K562 (cell line): Measurements from ENCODE around the gene GDF2. TPM values are rescaled to one million over a fixed set of nuclear protein-coding genes. Genes with fewer than 3 reads are reported as not detected.
A peak's percentile ranks its signal among the peaks of the same experiment; 100 is the strongest.

ENCODE experiments used
- ATAC-seq: fragments of 200-7000 bp; cut with Tn5 transposase; 3 replicates; pipeline ENCODE4 v1.9.1; 2020; ENCODE audit warnings: moderate library complexity
- BruUV-seq: library from RNA; stranded (reverse); fragments of 400-500 nt; replicated peaks from 2 replicates; lab custom pipeline; 2021; lab: Mats Ljungman, UMichigan
- CTCF ChIA-PET: fragments of 300-600 bp; formaldehyde crosslinking; extraction: SDS; loops from one replicate; lab custom pipeline; 2021; ENCODE audit warnings: low intra/inter-chr PET ratio; lab: Yijun Ruan, JAX
- POLR2A ChIA-PET: fragments of 300-600, 350-650 bp; sonication (Branson Sonifier 250); formaldehyde crosslinking; extraction: SDS; loops from one replicate; lab custom pipeline; 2021; ENCODE audit warnings: antibody characterized with exemption, inconsistent platforms; lab: Yijun Ruan, JAX
- DNase-seq, 4 experiments: peaks; one replicate each; pipeline versions ENCODE4 v3.0.0 to v3.0.0-alpha.2; 2011 to 2018; ENCODE audit warnings: low spot score in 3 of 4, mixed read lengths in 3 of 4; ENCODE audit errors: extremely low read depth in 1 of 4
- FAIRE-seq: peaks from 2 replicates; lab custom pipeline; 2011; peaks lifted over from hg19 to GRCh38; lab: Jason Lieb, UNC
- H2AFZ ChIP-seq: 2 replicates; pipeline ENCODE4 v1.6.0; 2011; ENCODE audit warnings: low read depth, low read length, control low read depth, inconsistent platforms
- H3K27ac ChIP-seq: fragments of 200-600 bp; 3 replicates; pipeline ENCODE4 v1.8.0; 2011; ENCODE audit warnings: low read depth, mild to moderate bottlenecking, control low read depth, inconsistent platforms, low read length, moderate library complexity, mixed read lengths; ENCODE audit errors: extremely low read depth
- H3K27me3 ChIP-seq, 2 experiments: fragments of 300-600 bp in 1 of 2; 2 replicates in 1 of 2; 3 replicates in 1 of 2; pipeline versions ENCODE4 v1.6.0 to v1.8.0; 2011; ENCODE audit warnings: inconsistent platforms in 2 of 2, low read length in 2 of 2, mild to moderate bottlenecking in 1 of 2, mixed read lengths in 1 of 2, moderate library complexity in 1 of 2; ENCODE audit not compliant: control insufficient read depth in 2 of 2, insufficient read depth in 2 of 2
- H3K36me3 ChIP-seq: fragments of 300-600 bp; 3 replicates; pipeline ENCODE4 v1.8.0; 2011; ENCODE audit warnings: mild to moderate bottlenecking, low read length, inconsistent platforms; ENCODE audit not compliant: control insufficient read depth, insufficient read depth
- H3K4me1 ChIP-seq, 2 experiments: fragments of 200-600 bp in 1 of 2; replicated peaks in 1 of 2; 2 replicates in 1 of 2; 3 replicates in 1 of 2; pipeline versions ENCODE4 v1.5.1 to v1.8.0; 2011; ENCODE audit warnings: inconsistent platforms in 2 of 2, low read length in 2 of 2, mild to moderate bottlenecking in 1 of 2, mixed read lengths in 1 of 2, moderate library complexity in 1 of 2; ENCODE audit not compliant: control insufficient read depth in 2 of 2, insufficient read depth in 2 of 2
- H3K4me2 ChIP-seq: 2 replicates; pipeline ENCODE4 v1.6.1; 2011; ENCODE audit warnings: low read length, control low read depth, inconsistent platforms, mixed read lengths; ENCODE audit not compliant: insufficient read depth
- H3K4me3 ChIP-seq: fragments of 200-600 bp; sonication (generic), shearing (Covaris generic); 2 replicates; pipeline ENCODE4 v1.5.1; 2016; ENCODE audit warnings: control low read depth, inconsistent platforms
- H3K79me2 ChIP-seq: fragments of 200-600 bp; 3 replicates; pipeline ENCODE4 v1.8.0; 2011; ENCODE audit warnings: low read length, inconsistent platforms; ENCODE audit not compliant: control insufficient read depth, insufficient read depth
- H3K9ac ChIP-seq, 2 experiments: 2 replicates each; pipeline versions ENCODE4 v1.6.0 to v1.6.1; 2011; ENCODE audit warnings: low read depth in 2 of 2, low read length in 2 of 2, control low read depth in 1 of 2, inconsistent platforms in 1 of 2, mild to moderate bottlenecking in 1 of 2, mixed read lengths in 1 of 2; ENCODE audit not compliant: insufficient read depth in 1 of 2
- H3K9me1 ChIP-seq: one replicate; pipeline ENCODE4 v1.6.0; 2011; ENCODE audit warnings: inconsistent platforms, mild to moderate bottlenecking, low read length, moderate library complexity; ENCODE audit not compliant: control insufficient read depth, insufficient read depth
- H3K9me3 ChIP-seq: replicated peaks from 2 replicates; pipeline ENCODE4 v1.5.1; 2011; ENCODE audit warnings: low read depth, low read length, inconsistent platforms; ENCODE audit not compliant: control insufficient read depth, insufficient read depth
- H4K20me1 ChIP-seq: replicated peaks from 2 replicates; pipeline ENCODE4 v1.6.1; 2011; ENCODE audit warnings: low read length, inconsistent platforms, mixed read lengths; ENCODE audit not compliant: control insufficient read depth, insufficient read depth
- HDAC1 ChIP-seq, 2 experiments: fragments of 450-650 bp; IDR thresholded peaks; 2 replicates each; pipeline ENCODE4 v1.6.1; 2016 to 2017; ENCODE audit warnings: inconsistent platforms in 1 of 2, mild to moderate bottlenecking in 1 of 2, moderate library complexity in 1 of 2
- MGA ChIP-seq: fragments of 450-650 bp; IDR thresholded peaks from 2 replicates; pipeline ENCODE4 v1.6.1; 2016; ENCODE audit warnings: mild to moderate bottlenecking, moderate library complexity
- ZBTB33 ChIP-seq: sonication (generic); formaldehyde crosslinking; IDR thresholded peaks from 2 replicates; pipeline ENCODE4 v1.8.1; 2023; ENCODE audit warnings: mild to moderate bottlenecking, missing genetic modification reagents
- WGBS: fragments of 100-300 bp; shearing (Covaris generic); methylation state at CpG from one replicate; pipeline ENCODE4 v1.1.6; 2016; ENCODE audit warnings: low coverage, mixed read lengths; ENCODE audit not compliant: insufficient coverage; ENCODE audit errors: missing lambda C conversion rate; 5-methylcytosine and 5-hydroxymethylcytosine counted together
- in situ Hi-C: fragments of 300-500 bp; cut with MboI; formaldehyde crosslinking; loops from 4 replicates; pipeline ENCODE4 v1.15.0; 2018; ENCODE audit warnings: inconsistent platforms, mixed read lengths
- intact Hi-C: fragments of 100-400 bp; cut with micrococcal nuclease; formaldehyde crosslinking; loops from 2 replicates; pipeline ENCODE4 v1.14.2; 2022
- polyA plus RNA-seq, 8 experiments: library from polyadenylated mRNA; depleted of rRNA in 4 of 8; stranded (reverse) in 5 of 8; unstranded in 3 of 8; fragments of >200 nt; fragmentation: Nextera tagmentation in 2 of 8; fragmentation: Illumina TruSeq in 1 of 8; extraction: Ambion mirVana in 2 of 8; extraction: Trizol in 1 of 8; gene quantifications; 2 replicates each; pipeline versions ENCODE4 v1.2.1 to v1.2.3, GENCODE V29; 2011 to 2014; ENCODE audit warnings: inconsistent platforms in 1 of 8, missing spikeins in 1 of 8
- total RNA-seq, 7 experiments: library from RNA; depleted of rRNA in 6 of 7; stranded (reverse); fragments of >200 nt in 6 of 7; fragmentation: Illumina TruSeq in 2 of 7; extraction: Trizol in 2 of 7; gene quantifications; 2 replicates each; pipeline versions ENCODE4 v1.2.1 to v1.2.3, GENCODE V29; 2011 to 2021; ENCODE audit warnings: low replicate concordance in 1 of 7

Gene GDF2
- total and polyA plus RNA-seq, 9 of the 15 experiments (the other 6 are each of a cell fraction or from before 2014, with no cell fraction given) = 0.08 to 0.58 (median 0.27) TPM; not detected in 2

- Histone ChIP-seq H3K4me2 (no peak overlapping the region), H4K20me1 (no peaks in the 10 kb centered on the region), H3K9me3 (no peaks in the 10 kb centered on the region), H3K4me3 (no peak overlapping the region), H3K9me1 (no peaks in the 10 kb centered on the region), H2AFZ (no peak overlapping the region), H3K79me2 (no peaks in the 10 kb centered on the region), H3K27ac (no peak overlapping the region), H3K4me1 (peaks cover 24 to 35% of the 10 kb centered on the region in 2 experiments), H3K9ac (no peak overlapping the region), H3K27me3 (no peaks in the 10 kb centered on the region; a peak in 1 of 5 replicates), H3K36me3 (no peaks in the 10 kb centered on the region)
- in situ Hi-C loops (no loop called here), intact Hi-C loops (no loop called here)
- ATAC-seq (no peak), DNase-seq (no peak), FAIRE-seq (no peak)
- 23% methylated on average over 6 of the region's 6 CpGs for WGBS
- ChIA-PET CTCF (no interaction called here), POLR2A (no interaction called here)
- no TSS peak for BruUV-seq
- TF ChIP-seq MGA (0 out of 2 replicates have a peak, but pooled peaks have one; percentile 19), ZBTB33 (CRISPR knock-in tag) (no peak), HDAC1 (IDR thresholded peaks at IDR 0.05) (no peak)
Measured at GRCh38 chr10:47333532-47333931, 11.3 kb downstream of the GDF2 start.
